Measurements from ENCODE around the gene CDHR2.
A peak's percentile ranks its signal among the peaks of the same experiment; 100 is the strongest.
"Not testable (repeated sequence)": the region's sequence is repeated elsewhere in the genome, so short reads cannot be mapped to it uniquely, and the experiment has no call there.

The CDHR2 gene

DNA sequence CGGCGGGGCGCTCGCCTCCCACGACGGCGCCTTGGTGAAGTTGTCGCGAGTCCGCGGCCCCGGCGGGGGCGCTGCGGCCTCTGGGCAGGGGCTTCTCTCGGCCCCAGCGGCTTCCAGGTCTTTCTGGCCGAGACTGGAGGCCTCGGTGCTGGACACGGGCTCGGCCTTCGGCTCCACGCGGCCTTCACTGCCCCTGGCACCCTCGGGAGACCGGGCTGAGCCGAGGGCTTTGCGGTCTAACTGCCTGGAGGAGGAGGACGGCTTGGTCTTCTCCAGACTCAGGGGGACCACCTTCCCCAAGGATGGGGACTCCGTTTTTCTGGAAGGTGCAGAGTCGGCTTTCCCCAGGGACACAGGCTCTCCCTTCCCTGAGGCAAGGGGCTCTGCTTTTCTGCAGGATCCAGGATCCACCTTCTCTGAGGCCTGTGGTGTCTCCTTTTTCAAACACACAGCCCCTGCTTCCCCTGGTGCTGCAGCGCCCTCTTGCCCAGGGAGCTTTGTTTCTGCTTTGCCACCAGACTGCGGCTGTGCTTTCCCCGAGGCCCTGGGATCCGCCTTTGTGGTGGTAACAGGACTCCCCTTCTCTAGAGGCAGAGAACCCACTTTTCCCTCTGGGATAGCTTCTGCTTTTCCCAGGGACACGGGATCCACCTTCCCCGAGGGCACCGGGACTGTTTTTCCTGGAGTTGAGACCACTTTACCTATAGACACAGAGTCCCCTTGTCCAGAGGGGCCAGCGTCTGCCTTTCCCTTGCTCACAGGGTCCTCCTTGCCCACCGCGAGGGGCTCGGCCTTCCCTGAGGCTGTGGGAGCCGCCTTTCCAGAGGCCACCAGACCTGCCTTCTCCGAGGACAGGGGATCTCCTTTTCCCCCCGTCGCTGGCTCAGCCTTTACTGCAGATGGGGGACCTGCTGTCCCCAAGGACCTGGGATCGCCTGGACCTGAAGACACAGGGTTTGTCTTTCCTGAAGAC is 48.6 kb downstream of the CDHR2 start:
- DNase-seq: no peak

DNA sequence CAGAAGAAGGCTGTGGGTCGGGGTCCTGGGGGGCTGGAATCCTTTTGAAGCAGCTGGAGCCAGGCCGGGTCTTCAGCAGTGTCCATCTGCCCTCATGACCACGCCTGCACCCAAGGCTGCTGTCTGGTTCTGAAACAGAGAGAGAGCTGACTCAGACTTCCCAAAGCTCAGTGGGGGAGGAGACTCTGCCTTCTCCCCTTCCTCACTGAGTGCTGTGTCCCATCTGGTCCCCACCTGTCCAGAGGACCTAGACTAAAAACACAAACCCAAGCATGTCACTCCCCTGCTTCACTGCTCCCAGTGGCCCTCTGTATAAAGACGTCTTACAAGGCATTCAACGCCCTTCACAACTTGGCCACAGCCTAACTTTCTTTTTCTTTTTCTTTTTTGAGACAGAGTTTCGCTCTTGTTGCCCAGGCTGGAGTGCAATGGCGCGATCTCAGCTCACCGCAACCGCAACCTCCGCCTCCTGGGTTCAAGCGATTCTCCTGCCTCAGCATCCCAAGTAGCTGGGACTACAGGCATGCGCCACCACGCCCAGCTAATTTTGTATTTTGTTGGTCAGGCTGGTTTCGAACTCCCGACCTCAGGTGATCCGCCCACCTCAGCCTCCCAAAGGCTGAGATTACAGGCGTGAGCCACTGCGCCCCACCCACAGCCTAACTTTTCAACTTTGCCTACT is 50.7 kb downstream of the CDHR2 start:
- DNase-seq: not testable (repeated sequence)

DNA sequence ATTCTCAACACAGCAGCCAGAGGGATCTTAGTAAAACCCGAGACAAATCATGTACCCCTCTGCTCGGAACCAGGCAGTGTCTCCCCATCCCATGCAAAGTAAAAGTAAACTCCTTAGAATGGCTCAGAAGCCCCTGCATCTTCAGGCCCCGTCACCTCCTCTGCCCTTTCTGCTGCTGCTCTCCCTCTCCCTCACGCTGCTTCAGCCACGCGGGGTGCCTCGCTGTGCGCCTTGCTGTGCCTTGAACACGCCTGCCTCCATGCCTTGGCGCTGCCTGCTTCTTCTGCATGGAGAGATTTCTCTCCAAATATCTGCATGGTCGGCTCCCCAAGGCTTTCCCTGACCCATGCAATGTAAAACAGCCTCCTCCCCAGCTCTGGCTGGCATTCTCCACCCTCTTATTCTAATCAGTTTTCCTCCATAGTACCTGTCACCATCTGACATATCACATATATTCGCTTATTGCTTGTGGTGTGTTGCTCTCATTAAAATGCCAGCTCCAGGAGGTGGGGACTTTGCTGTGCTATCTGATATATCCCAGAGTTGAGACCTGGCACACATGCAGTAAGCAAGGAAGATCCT is 52.9 kb downstream of the CDHR2 start:
- no peak for DNase-seq

DNA sequence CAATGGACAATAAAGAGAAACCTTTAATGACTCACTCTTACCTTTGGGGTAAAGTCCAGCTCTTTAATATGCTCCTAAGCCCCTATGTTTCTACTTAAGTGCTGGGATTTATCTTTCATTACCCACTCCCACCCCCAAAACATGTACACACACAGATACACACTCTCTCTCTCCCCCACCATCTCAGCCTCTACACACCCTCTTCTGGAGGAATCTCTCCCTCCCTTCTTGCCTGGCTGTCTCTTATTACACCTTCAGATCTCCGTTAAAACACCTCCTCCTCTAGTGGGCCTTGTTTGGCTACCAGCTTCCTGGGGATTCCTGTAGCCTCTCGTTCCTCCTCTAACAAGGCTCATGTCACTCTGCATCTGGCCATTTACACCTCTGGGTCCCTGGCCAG is 53.9 kb downstream of the CDHR2 start:
- DNase-seq: no peak

DNA sequence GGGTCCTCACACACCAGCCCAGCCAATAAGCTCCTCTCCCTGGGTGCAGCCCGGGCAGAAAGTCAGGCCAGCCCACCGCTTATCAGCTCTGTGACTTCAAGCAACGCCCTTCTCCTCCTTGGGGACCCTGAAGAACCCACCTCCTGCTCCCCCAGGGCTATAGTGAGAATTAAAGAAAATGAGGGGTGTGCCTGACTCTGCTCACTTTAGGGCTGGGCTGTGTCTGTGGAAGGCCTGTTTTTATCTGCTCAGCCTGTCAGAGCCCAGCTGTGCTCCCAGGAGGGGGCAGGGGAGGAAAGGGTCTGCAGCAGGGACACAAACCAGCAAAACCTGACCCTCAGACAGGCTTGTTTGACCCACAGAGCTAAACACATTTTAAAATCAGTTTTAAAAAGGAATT is 56.9 kb downstream of the CDHR2 start:
- DNase-seq: no peak

DNA sequence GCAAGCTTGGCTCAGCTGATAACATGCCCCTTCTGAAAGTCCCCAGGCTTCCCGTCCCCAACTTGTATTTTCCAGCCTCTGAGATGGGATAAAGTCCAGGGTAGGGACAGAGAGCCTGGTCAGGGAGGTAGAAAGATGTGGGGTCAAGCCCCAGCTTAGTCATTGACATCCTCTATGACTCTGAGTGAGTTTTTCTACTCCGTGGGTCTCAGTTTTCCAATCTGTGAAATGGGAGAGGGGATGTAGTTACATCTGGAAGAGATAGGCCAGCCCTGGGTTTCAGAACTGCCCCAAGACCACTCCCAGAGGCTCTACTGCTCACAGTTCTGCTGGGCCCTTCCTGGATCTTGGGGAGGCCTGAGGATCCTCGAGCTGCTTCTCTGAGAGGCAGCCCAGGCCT is 57.7 kb downstream of the CDHR2 start:
- no peak for DNase-seq

DNA sequence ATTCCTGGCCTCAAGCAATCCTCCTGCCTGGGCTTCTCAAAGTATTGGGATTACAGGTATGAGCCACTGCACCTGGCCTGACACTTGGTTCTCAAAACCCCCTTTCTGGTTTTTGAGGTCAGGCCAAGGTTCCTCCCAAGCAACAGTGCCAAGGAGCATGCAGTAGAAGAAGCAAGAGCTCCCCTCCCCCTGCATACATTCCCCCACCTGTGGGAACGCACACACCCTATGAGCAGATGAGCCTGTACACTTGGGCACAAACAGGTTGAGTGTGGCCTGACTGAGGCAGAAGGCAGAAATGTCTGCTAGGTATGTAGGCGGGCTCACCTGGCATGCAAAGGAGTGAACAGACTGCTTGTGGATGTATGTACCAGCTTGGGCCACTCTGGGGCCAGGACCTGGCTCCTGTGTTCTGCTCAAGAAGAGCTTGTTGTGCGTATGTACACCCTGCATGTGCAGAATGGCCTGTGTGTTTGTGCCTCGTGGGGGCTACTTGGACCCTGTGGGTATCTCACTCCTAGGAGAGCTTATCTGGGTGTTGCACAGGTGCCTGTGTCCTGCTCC is 59.1 kb downstream of the CDHR2 start:
- no peak for DNase-seq

DNA sequence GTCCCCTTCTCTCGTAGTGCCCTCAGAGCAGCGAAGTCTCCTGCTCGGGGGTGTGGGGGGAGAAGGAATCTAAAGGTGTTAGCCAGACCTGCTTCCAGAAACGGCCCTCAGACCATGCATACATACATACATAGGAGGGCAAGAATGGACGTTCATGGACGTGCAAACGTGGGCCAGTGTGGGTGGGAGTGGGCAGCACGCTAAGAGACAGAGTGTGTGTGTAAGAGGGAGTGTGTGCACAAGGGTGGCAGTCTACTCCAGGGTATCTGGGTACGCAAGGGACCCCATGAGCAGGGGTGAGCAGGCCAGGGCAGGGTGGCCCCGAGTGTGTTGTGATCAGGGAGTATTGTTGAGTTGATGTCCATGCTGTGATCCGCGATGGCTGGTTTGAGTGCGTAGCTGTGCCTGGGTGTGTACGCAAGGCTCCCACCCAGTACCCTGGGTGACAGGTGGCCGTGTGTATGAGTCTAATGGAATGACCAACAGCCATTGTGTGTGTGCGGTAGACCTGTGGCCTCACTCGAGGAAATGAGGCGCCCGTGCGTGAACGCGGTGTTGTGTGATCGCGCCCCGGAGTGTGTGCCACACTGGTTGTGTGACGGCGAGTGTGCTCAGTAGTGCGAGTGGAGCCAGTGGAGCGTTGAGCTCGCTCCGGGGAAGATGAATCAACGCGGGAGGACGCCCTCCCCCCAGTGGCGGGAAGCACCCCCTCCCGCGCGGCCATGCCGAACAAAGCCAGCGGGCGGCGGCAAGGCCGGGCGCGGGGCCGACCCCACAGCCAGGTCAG is 60.0 kb downstream of the CDHR2 start:
- DNase-seq: peak; percentile 31

DNA sequence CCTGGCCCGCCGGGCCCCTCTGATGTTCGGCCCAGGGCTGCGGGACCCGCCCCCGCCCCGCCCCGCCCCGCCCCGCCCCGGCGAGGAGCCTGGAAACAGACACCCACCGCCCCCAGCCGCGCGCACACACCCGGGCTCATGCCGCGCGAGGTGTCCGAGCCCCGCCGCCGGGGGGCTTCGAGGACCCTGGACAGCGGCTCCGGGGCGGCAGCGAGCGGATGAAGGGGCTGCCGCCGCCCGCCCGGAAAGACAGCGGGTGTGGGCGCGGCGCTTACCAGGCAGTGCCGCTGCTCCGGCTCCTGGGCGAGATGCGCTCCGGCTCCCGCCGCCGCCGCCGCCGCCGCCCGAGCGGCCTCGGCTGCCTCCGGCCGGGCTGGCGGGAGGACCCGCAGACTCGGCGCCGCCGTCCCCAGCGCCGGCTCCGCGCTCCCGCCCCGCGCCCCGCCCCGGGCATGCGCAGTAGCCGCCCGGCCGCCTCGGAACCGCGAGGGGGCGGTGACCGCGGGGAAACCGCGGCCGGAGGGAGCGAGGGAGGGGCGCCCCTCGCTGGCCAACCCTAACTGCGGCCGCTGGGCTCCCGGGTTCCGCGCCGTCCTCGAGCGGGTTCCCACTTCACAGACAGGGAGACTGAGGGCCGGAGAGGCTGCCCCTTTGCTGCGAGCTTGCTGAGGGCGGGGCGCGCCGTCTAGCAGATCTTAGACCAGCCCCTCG is 60.7 kb downstream of the CDHR2 start, which contains the start of gene GPRIN1:
Gene GPRIN1, minus strand, starts transcription at position 433 of the 711 bp plus-strand sequence. CDS start 10,322 bp downstream, outside the sequence.
- DNase-seq: peak; percentile 64

DNA sequence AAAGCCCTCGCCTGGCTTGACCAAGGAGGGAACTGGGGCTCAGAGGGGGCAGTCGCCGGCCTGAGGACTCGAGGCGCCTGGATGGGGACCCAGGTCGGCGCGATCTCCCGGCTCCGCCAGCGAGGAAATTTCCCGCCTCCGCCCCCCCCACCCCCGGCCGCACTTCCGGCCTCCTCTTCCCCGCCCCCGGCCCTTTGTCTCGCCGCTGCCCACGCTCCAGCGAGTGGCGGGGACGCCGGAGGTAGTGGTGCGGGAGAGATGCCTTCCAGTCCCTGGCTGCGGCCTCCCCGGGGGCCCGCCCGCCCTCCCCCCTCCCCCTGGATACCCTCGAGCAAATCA is 61.3 kb downstream of the CDHR2 start:
- no peak for DNase-seq

DNA sequence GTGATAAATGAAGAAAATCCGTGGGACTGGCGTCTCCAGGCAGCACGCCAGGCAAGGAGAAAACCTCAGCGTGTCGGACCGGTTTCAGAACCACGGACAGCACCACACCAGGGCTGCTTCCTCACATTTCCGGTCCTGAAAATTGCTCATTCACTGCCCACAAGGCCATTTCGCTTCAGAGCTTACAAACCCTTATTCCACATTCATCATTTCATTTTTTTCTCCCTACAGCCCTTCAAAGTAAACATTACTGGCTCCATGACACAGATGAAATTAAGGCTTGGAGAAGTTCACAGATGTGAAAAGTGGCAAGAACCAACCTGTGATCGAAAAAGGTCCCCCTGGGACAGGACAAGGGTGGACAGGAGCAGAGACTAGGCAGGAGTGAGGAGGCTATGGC is 62.3 kb downstream of the CDHR2 start:
- peak; percentile 27 for DNase-seq

DNA sequence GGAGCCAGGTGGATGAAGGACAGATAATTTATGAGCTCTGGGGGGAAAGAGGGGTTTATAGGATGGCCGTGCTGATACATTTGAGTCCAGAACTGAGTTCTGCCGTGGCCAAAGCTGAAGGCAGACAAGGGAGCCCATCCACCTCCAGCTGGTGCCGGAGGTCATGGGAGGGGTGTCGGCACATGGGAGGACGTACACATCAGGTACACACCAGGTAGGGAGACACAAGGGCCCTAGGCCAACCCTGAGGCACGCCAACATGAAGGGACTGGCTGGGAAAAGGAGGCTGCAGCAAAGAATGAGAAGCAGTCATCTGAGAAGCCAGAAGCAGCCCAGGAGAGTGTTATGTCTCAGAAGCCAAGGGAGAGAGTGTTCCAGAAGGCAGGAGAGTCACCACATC is 62.9 kb downstream of the CDHR2 start:
- no peak for DNase-seq

DNA sequence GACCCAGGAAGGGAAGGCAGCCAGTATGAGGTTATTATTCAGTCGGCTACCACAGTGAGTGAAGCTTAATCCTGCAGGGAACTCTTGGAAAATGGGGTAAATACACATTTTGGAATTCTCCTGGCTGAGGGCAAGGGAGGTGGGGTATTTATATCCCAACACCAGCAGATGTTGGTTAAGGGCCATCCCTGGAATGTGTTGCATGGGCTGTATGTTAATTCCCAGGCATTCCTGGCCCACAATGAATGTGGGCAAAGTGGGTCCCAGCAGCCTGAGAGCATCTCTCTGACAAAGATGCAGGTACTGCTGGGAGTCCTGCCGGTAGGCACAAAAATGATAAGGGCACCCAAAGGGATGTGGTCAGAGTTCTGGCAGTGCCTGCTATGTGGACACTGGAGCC is 63.7 kb downstream of the CDHR2 start:
- DNase-seq: no peak

DNA sequence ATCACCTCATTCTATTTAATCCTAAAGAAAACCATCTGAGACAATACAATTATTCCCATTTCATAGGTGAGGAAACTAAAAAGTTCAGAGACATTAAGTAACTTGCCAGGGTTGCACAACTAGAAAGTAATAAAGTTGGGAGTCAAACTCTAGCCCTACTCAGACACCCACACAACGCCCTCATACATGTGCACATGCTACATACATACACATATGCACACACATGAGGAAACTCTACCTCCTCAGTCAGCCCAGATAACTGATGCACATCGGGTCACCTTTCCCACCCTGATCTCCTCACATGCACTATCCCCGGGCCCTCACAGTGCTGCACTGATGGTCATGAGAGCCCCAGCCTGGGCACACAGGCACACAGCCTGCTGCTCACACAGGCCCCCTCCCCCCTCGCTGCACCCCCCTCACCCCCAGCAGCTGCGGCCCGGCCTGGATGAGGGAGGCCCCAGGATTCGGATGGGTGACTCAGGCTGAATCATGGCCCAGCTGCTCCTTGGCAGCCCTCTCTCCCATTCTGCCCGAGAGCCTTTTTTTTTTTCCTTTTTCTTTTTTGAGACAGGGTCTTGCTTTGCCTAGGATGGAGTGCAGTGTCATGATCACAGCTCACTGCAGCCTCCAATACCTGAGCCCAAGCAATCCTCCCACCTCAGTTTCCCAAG is 65.8 kb downstream of the CDHR2 start:
- DNase-seq: no peak

DNA sequence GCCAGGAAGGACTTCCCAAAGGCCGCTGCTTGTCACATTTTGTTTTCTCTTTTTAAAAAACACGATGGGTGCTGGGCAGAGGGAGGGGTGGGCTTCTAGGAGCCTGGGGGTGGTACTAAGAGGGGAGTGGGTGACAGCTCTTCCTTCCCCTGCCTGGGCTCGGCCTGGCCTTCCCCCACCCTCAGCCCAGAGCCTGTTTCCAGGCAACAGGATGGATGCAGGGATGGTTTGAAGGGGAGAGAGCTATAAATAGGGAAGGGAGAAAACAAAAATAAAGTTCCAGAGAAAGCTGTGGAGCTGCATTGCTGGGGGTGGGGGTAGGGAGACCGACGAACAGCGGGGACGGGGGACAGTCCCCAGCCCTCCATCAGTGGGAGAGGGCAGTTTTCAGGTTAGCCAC is 67.4 kb downstream of the CDHR2 start:
- no peak for DNase-seq

DNA sequence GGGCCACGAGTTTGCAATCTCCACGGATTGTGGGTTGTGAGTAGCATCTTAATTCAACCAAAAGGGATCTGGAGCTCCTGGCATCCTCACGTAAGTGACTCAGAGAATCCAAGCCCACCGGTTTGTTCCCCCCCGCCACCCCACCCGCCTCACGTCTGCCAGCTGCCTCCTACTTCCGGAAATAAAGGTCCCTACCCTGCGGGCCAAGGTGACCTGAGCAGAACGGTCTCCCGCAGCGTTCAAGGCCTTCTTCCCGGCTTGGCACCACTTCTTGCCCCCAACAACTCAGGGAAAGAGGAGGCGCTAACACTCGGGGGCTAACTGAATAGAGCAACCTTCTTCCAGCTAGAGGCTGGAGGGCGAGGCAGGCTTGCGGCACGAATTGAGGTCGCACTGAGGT is 69.6 kb downstream of the CDHR2 start:
- DNase-seq: no peak

DNA sequence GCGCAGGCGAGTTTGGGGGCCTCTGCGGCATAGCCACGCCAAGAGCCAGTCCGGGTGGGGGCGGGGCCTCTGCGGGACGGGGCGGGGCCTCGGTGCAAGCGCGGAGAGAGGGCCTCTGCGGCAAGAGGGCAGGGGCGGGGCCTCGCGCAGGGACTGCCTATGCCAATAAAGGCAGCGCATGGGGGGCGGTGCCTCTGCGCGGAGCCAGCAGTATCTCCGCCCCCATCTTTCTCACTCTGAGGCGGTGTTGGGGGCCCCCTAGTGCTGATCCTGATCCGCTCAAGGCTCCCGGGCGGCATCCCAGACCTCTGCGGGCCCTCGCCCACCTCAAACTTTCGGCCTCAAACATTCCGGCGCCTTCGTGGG is 70.0 kb downstream of the CDHR2 start:
- DNase-seq: peak; percentile 84

DNA sequence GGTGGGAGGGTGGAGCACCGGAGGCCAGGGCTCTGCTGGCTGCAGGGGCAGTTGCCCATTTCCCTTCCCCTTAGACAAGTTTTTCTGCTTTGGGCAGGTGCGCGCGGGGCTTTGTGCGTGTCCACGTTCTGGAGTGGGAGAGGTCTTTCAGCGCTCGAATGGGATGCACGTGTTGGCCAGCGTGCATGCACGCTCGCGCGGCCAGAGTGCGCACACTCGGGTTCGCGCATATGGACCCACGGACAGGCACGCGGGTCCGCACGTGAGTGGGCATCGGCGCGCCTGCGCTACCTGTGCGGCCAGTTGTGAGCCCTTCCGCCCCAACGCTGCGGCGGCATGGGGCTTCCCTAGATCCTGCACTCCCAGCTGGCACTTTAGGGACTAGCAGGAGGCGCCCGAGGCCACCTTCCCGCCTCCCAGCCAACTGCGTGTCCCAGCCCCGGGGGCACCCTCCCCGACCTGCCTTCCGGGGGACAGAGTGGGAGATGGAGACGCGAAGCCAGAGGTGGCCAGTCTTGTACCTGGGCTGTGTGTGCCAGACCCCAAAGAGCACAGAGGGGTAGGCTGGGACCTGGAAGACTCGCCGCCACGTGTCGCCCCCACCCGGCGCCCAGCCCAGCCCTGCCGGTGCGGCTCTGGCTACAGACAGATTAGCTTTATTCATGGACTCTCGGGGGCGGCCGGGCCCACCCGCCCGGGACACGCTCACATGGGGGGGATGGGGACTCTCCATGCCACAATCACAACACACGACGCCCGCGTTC is 70.6 kb downstream of the CDHR2 start:
- DNase-seq: no peak

DNA sequence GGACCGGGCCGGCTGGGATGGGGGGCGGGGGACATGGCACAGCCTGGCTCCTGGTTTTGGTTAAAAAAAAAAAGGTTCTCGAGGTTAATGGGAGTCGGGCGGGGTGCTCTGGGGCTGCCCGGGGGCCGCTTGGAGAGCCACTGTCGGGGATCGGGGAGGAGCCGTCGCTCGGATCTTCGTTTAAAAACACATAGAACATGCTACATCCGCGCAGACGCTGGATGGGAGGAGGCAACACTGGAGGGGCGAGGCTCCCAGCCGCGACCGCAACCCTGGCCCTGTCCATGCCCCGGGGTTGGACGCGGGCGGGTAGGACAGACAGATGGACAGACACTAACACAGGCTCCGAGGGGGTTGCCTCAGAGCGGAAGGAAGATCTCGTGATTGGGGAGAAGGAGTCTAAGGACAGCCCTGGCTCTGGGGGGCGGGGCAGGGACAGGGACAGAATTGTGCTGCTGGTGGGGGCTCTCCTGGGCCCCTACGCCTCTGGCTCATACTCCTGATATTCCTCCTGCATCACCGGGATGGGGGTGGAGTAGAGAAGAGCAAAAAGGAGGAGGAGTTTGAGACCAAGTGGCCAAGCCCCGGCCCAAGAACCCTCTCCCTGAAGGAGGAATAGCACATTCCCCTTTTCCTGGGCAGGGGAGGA is 71.3 kb downstream of the CDHR2 start:
- DNase-seq: no peak

DNA sequence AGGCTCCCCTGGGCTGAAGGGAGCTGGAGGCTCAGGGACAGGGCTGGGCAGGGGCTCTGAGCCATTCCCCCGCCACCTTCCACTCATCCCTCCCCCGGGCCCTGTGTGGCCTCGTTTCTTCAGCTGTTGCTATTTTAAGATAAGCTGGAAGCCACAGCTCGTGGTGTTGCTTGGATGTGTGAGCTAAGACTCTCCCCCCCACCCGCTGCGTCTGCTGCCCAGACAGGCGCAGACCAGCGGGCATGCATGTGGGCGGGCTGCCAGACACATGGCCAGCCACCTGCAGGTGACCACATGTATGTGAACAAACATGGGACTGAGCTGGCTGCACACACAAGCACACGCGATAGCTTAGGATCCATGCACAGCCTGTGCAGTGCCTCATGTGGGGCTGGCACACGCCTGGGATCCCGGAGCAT is 72.5 kb downstream of the CDHR2 start:
- DNase-seq: no peak
